ENCODE results near the gene MMP17. TPM values are rescaled to one million over a fixed set of nuclear protein-coding genes. Genes with fewer than 3 reads are reported as not detected.

MMP17 gene
- total and polyA plus RNA-seq, 2 donors from 2014 or later = 0.82 to 3.2 TPM

DNA sequence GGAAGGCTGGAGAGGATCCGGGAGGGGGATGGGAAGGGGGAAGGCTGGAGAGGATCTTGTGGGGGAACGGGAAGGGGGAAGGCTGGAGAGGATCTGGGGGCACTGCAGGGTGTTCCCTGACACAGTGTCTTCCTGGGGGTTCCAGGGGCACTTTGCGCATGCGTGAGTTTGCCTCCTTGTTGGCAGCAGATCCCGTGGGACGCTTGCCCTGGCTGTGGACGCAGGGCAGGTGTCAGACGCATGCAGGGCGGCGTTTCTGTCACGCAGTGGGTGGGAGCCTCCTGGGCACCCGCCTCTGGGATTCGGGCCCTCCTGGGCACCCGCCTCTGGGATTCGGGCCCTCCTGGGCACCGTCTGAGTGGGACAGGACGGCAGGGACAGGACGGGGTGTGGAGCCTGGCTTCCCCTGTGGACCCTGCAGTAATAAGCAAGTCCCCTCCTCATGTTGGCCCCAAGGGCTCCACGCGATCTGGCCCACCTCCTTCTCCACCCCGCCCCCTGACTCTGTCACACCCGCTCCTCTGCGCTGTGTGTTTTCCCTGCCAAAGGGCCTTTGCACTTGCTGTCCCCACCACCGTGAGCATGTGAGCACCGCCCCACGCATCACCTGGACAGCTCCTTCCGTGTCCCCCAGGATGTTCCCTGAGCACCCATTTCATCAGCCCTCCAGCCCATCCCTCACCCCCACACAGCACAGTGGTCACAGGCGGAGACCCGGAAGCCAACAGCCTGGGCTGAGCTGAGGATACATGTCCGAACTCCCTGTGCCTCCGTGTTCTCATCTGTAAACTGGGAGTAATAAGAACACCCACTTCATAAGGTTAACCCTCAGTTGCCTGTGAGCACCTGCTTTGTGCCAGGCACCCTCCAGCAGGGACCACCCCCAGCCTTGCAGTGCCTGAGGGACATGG, 4.4 kb downstream of the MMP17 start:
- H3K9ac ChIP-seq (ENCODE audit: low read length in 3 of 3) = no peak overlapping the region
- H3K4me3 ChIP-seq (ENCODE audit: low read length in 3 of 3) = no peak overlapping the region
- TF ChIP-seq CTCF (IDR thresholded peaks at IDR 0.05; ENCODE audit: borderline replicate concordance, extremely low read depth, insufficient read depth) = no peak
- intact Hi-C loops (cut with DNase I) = no loop called here
- no peak overlapping the region for H3K27ac ChIP-seq (ENCODE audit: low read depth in 2 of 2, low read length in 2 of 2)
- H3K9me3 ChIP-seq (ENCODE audit: control insufficient read depth in 2 of 3, insufficient read depth in 1 of 3, low read length in 3 of 3) = no peaks in the 10 kb centered on the region
- peaks cover 7% of the 10 kb centered on the region for H3K27me3 ChIP-seq (ENCODE audit: control insufficient read depth, insufficient read depth, low read length)
- DNase-seq (no peak), FAIRE-seq (no peak)
- H3K4me1 ChIP-seq (ENCODE audit: control insufficient read depth in 2 of 3, insufficient read depth in 2 of 3, low read depth in 1 of 3, low read length in 3 of 3) = peaks cover 0 to 8% (median 0%) of the 10 kb centered on the region in 3 donors
- no peaks in the 10 kb centered on the region for H3K36me3 ChIP-seq (ENCODE audit: control insufficient read depth in 2 of 3, insufficient read depth in 3 of 3, low read length in 3 of 3)

GRCh38 chr12:131833288-131833895, 5.2 kb downstream of the MMP17 start:
- no peak for FAIRE-seq

DNA sequence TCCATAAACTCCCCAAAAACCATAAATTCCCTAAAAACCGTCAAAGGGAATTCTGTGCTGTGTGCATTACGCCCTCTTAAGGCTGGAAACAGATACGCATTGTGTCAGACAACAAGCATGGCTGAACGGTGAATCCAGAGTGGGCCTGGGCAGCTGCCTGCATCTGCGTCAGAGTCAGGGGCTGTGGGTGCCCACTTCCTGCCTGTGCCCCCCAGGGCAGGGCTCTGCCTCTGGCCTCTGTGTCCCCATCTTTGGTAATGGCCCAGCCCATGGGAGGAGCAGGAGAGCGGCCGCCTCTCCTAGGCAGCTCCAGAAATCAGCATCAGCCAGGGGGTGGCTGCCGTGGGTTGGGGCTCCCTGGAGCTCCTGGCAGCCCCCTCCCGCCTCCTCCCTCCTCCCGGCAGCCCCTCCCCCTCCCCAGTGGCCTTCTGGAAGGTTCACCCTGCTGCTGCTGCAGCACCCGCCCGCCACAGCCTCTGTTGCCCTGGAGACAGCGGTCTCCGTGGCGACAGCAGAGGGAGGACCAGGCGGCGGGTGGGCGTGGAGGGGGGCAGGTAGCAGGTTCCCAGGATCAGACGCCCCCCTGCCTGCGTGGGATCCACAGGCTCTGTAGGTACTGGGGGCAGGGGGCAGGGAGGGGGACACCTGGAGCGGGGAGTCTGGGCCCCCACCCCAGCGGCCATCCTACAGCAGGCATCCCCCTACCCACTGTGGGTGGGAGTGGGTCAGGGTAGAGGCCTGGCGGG, 5.9 kb downstream of the MMP17 start:
- Histone ChIP-seq H3K9ac (ENCODE audit: low read length in 3 of 3) (no peak overlapping the region), H3K36me3 (ENCODE audit: control insufficient read depth in 2 of 3, insufficient read depth in 3 of 3, low read length in 3 of 3) (no peaks in the 10 kb centered on the region), H3K9me3 (ENCODE audit: control insufficient read depth in 2 of 3, insufficient read depth in 1 of 3, low read length in 3 of 3) (no peaks in the 10 kb centered on the region), H3K27ac (ENCODE audit: low read depth in 2 of 2, low read length in 2 of 2) (no peak overlapping the region), H3K4me3 (ENCODE audit: low read length in 3 of 3) (no peak overlapping the region), H3K4me1 (ENCODE audit: control insufficient read depth in 2 of 3, insufficient read depth in 2 of 3, low read depth in 1 of 3, low read length in 3 of 3) (peaks cover 0 to 5% (median 0%) of the 10 kb centered on the region in 3 donors), H3K27me3 (ENCODE audit: control insufficient read depth, insufficient read depth, low read length) (peaks cover 7% of the 10 kb centered on the region)
- peak in 2 of 5 donors; percentile 62 to 79 for DNase-seq
- intact Hi-C loops (cut with DNase I) = no loop called here
- no peak for TF ChIP-seq CTCF (IDR thresholded peaks at IDR 0.05; ENCODE audit: borderline replicate concordance, extremely low read depth, insufficient read depth)
- no peak for FAIRE-seq

More at GRCh38 chr12:131833288-131833895, 5.2 kb downstream of the MMP17 start:
- Histone ChIP-seq H3K9ac (ENCODE audit: low read length in 3 of 3) (no peak overlapping the region), H3K9me3 (ENCODE audit: control insufficient read depth in 2 of 3, insufficient read depth in 1 of 3, low read length in 3 of 3) (no peaks in the 10 kb centered on the region), H3K27ac (ENCODE audit: low read depth in 2 of 2, low read length in 2 of 2) (no peak overlapping the region), H3K4me1 (ENCODE audit: control insufficient read depth in 2 of 3, insufficient read depth in 2 of 3, low read depth in 1 of 3, low read length in 3 of 3) (peaks cover 0 to 8% (median 0%) of the 10 kb centered on the region in 3 donors), H3K36me3 (ENCODE audit: control insufficient read depth in 2 of 3, insufficient read depth in 3 of 3, low read length in 3 of 3) (no peaks in the 10 kb centered on the region), H3K4me3 (ENCODE audit: low read length in 3 of 3) (no peak overlapping the region), H3K27me3 (ENCODE audit: control insufficient read depth, insufficient read depth, low read length) (peaks cover 7% of the 10 kb centered on the region)
- TF ChIP-seq CTCF (IDR thresholded peaks at IDR 0.05; ENCODE audit: borderline replicate concordance, extremely low read depth, insufficient read depth) = no peak
- DNase-seq = no peak
- intact Hi-C loops (cut with DNase I) = no loop called here
